ENCODE measurements around the gene FCN1.
A peak's percentile ranks its signal among the peaks of the same experiment; 100 is the strongest.

FCN1 gene

GRCh38 chr9:134913041-134913712, 4.5 kb downstream of the FCN1 start:
- DNase-seq = no peak

GRCh38 chr9:134912126-134912840, 5.4 kb downstream of the FCN1 start:
- no peak for DNase-seq

GRCh38 chr9:134909511-134910481, 7.9 kb downstream of the FCN1 start:
- no peak for DNase-seq

- no peak for DNase-seq
Observed at GRCh38 chr9:134908524-134909309, 9.0 kb downstream of the FCN1 start.

- no peak for DNase-seq
Observed at GRCh38 chr9:134902936-134903335, 14.8 kb downstream of the FCN1 start.

GRCh38 chr9:134899818-134900217, 17.9 kb downstream of the FCN1 start:
- DNase-seq = no peak

- no peak for DNase-seq
Observed at GRCh38 chr9:134899168-134899567, 18.5 kb downstream of the FCN1 start.

GRCh38 chr9:134898319-134898718, 19.4 kb downstream of the FCN1 start:
- DNase-seq = no peak

- DNase-seq = no peak
Observed at GRCh38 chr9:134897584-134898170, 20.0 kb downstream of the FCN1 start.

GRCh38 chr9:134896834-134897583, 20.7 kb downstream of the FCN1 start:
- DNase-seq = no peak

- DNase-seq = peak; percentile 22
Observed at GRCh38 chr9:134895908-134896833, 21.5 kb downstream of the FCN1 start.

GRCh38 chr9:134895567-134895907, 22.2 kb downstream of the FCN1 start:
- no peak for DNase-seq

- no peak for DNase-seq
Observed at GRCh38 chr9:134895097-134895496, 22.6 kb downstream of the FCN1 start.

- no peak for DNase-seq
Observed at GRCh38 chr9:134894136-134894860, 23.4 kb downstream of the FCN1 start.

- DNase-seq = no peak
Observed at GRCh38 chr9:134892820-134893420, 24.8 kb downstream of the FCN1 start.

- DNase-seq = no peak
Observed at GRCh38 chr9:134892221-134892620, 25.5 kb downstream of the FCN1 start.

GRCh38 chr9:134891713-134892112, 26.0 kb downstream of the FCN1 start:
- DNase-seq = no peak

- no peak for DNase-seq
Observed at GRCh38 chr9:134891053-134891452, 26.7 kb downstream of the FCN1 start.

- no peak for DNase-seq
Observed at GRCh38 chr9:134890155-134890495, 27.6 kb downstream of the FCN1 start.

Measured in NCI-H1105 treated with DMSO at 0.1 percent for 48 hours (cell line).